GM23248 (cell line): ENCODE data around the gene SGTA. TPM values are rescaled to one million over a fixed set of nuclear protein-coding genes. Genes with fewer than 3 reads are reported as not detected.

Source experiments
- DNase-seq: peaks from one replicate; pipeline ENCODE4 v3.0.0-alpha.2; 2015
- H2AFZ ChIP-seq: fragments of 200-600 bp; sonication (generic); 2 replicates; pipeline ENCODE4 v1.6.1; 2016; ENCODE audit warnings: antibody characterized with exemption
- H3F3A ChIP-seq: fragments of 200-600 bp; sonication (generic); 2 replicates; pipeline ENCODE4 v1.6.1; 2016; ENCODE audit warnings: mild to moderate bottlenecking, antibody characterized with exemption, mixed run types; ENCODE audit not compliant: insufficient read depth
- H3K27ac ChIP-seq: fragments of 200-600 bp; sonication (generic); 2 replicates; pipeline ENCODE4 v1.5.1; 2016; ENCODE audit warnings: mild to moderate bottlenecking
- H3K27me3 ChIP-seq: fragments of 200-600 bp; sonication (generic); replicated peaks from 2 replicates; pipeline ENCODE4 v1.6.1; 2016; ENCODE audit warnings: mild to moderate bottlenecking; ENCODE audit not compliant: insufficient read depth
- H3K36me3 ChIP-seq: fragments of 200-600 bp; sonication (generic); 2 replicates; pipeline ENCODE4 v1.6.1; 2016; ENCODE audit warnings: low read depth, mild to moderate bottlenecking
- H3K4me1 ChIP-seq: fragments of 200-600 bp; sonication (generic); 2 replicates; pipeline ENCODE4 v1.6.1; 2016; ENCODE audit warnings: mild to moderate bottlenecking; ENCODE audit not compliant: insufficient read depth
- H3K4me2 ChIP-seq: fragments of 200-600 bp; sonication (generic); one replicate; pipeline ENCODE4 v1.6.1; 2016; ENCODE audit warnings: mild to moderate bottlenecking; ENCODE audit not compliant: unreplicated experiment
- H3K4me3 ChIP-seq: fragments of 200-600 bp; sonication (generic); 2 replicates; pipeline ENCODE4 v1.5.1; 2016; ENCODE audit warnings: mild to moderate bottlenecking
- H3K79me2 ChIP-seq: fragments of 200-600 bp; sonication (generic); 2 replicates; pipeline ENCODE4 v1.6.1; 2016; ENCODE audit warnings: mild to moderate bottlenecking; ENCODE audit not compliant: insufficient read depth
- H3K9ac ChIP-seq: fragments of 200-600 bp; sonication (generic); 2 replicates; pipeline ENCODE4 v1.6.1; 2016; ENCODE audit warnings: mild to moderate bottlenecking
- H3K9me2 ChIP-seq: fragments of 200-600 bp; sonication (generic); 2 replicates; pipeline ENCODE4 v1.6.1; 2016; ENCODE audit warnings: mixed run types, mild to moderate bottlenecking, moderate library complexity; ENCODE audit not compliant: insufficient read depth
- H3K9me3 ChIP-seq: fragments of 200-600 bp; sonication (generic); one replicate; pipeline ENCODE4 v1.6.1; 2017; ENCODE audit warnings: low read depth
- H4K20me1 ChIP-seq: fragments of 200-600 bp; sonication (generic); 2 replicates; pipeline ENCODE4 v1.6.0; 2016; ENCODE audit not compliant: insufficient read depth
- EZH2 ChIP-seq: fragments of 200-600 bp; sonication (generic); IDR thresholded peaks from 2 replicates; pipeline ENCODE4 v1.6.1; 2018; ENCODE audit warnings: antibody characterized with exemption, mild to moderate bottlenecking; ENCODE audit not compliant: insufficient read depth, poor library complexity, severe bottlenecking
- EZH2phosphoT487 ChIP-seq: fragments of 200-600 bp; sonication (generic); IDR thresholded peaks from 2 replicates; pipeline ENCODE4 v1.6.1; 2018; ENCODE audit warnings: antibody characterized with exemption, moderate library complexity, mild to moderate bottlenecking, low read depth; ENCODE audit not compliant: insufficient read depth
- WGBS, 2 experiments: methylation state at CpG; one replicate each; pipeline ENCODE4 v1.1.6; 2015 to 2017; ENCODE audit warnings: low lambda C conversion rate in 2 of 2, low coverage in 1 of 2; ENCODE audit errors: missing lambda C conversion rate in 2 of 2; 5-methylcytosine and 5-hydroxymethylcytosine counted together
- in situ Hi-C: fragments of 300-500 bp; cut with MboI; formaldehyde crosslinking; loops from 2 replicates; pipeline ENCODE4 v1.15.0; 2020
- polyA plus RNA-seq: library from polyadenylated mRNA; unstranded; fragments of >200 nt; fragmentation: Nextera tagmentation; extraction: Ambion mirVana; gene quantifications from 2 replicates; pipeline ENCODE4 v1.2.1, GENCODE V29; 2016
- total RNA-seq: library from RNA; depleted of rRNA; stranded (reverse); fragments of >200 nt; shearing (Covaris generic); gene quantifications from 2 replicates; pipeline ENCODE4 v1.2.3, GENCODE V29; 2014

Gene SGTA
- total and polyA plus RNA-seq, 2 experiments from 2014 or later: 57.5 to 66.2 TPM

DNA sequence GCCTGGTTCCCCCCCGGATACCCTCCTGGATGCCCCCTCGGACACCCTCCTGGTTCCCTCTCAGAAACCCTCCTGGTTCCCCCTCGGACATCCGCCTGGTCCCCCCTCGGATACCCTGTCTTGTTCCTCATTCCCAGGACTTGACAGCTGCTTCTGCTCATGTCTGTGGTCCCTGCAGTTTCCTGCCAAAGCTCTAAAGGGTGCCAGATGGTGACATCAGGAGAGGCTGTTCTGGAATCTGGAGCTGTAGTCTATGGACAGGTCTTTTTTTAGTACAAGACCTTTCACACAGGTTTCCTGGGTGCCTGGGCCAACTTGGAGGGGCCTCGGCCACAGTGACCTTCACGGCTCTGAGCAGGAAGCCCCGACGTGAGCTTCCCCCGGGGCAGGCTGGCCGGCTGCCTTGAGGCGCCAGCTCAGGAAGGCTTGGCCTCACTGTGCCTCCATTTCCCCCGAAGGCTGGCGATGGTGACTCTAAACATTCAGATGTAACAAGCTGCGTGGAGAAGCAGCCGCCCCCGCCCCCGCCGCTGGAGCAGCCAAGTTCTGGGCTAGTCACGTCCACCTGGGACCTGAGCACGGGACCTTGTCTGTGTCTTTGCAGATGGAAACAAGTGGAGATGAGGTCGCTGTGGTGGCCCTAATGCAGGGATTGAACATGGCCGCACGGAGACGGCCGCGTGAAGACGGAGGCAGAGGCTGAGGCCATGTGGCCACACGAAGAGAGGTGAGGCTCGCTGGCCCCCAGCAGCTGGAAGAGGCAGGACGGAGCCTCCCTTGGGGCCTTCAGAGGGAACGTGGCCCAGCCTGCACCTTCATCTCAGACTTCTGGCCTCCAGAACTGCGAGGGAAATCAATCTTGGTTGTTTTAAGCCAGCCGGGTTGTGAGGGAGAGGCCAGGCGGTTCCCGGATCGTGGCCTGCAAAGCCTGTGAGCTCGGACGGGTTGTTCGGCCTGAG, 12.7 kb downstream of the SGTA start:
- TF ChIP-seq EZH2phosphoT487 (no peak), EZH2 (no peak)
- no peak overlapping the region for H2AFZ ChIP-seq
- peaks cover 63% of the 10 kb centered on the region for H3K79me2 ChIP-seq
- H3K9me2 ChIP-seq: no peaks in the 10 kb centered on the region
- in situ Hi-C loops: no loop called here
- no peak overlapping the region for H3K27ac ChIP-seq
- no peaks in the 10 kb centered on the region for H4K20me1 ChIP-seq
- H3K36me3 ChIP-seq: no peaks in the 10 kb centered on the region
- WGBS, 2 experiments: 65 to 68% methylated on average over 38 to 40 of the region's 40 CpGs
- no peak overlapping the region for H3K4me3 ChIP-seq
- no peak overlapping the region for H3K9ac ChIP-seq
- peak; percentile 49 for DNase-seq
- no peak overlapping the region for H3K4me2 ChIP-seq
- no peaks in the 10 kb centered on the region for H3K9me3 ChIP-seq
- no peaks in the 10 kb centered on the region for H3K4me1 ChIP-seq
- H3K27me3 ChIP-seq: no peaks in the 10 kb centered on the region
- H3F3A ChIP-seq: no peaks in the 10 kb centered on the region

DNA sequence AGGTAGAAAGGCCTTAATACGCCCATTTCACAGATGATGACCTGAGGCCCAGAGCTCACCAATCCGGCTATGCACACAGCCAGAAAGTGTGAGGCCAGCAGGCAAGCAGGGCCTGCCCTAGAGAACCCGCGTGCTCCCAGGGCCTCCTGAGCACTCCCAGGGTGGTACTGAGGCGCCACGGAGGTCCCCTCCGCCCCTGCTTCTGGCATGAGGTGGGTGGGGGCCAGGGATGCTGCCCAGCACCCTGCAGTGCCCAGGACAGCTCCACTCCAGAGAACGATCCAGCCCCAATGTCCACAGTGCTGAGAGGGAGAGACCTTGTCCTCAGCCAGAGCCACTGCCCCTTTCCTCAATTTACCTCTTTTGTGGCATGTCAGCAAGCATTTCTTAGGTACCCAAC, 13.9 kb downstream of the SGTA start:
- no peak overlapping the region for H3K4me3 ChIP-seq
- H2AFZ ChIP-seq: no peak overlapping the region
- DNase-seq: no peak
- peaks cover 2% of the 10 kb centered on the region; the same call in 1 of the 2 replicates for H3K36me3 ChIP-seq
- peaks cover 52% of the 10 kb centered on the region for H3K79me2 ChIP-seq
- no peaks in the 10 kb centered on the region for H3K9me2 ChIP-seq
- 94 to 97% methylated on average over 7 to 8 of the region's 8 CpGs for WGBS, 2 experiments
- no peaks in the 10 kb centered on the region for H3K9me3 ChIP-seq
- no peaks in the 10 kb centered on the region for H3K27me3 ChIP-seq
- in situ Hi-C loops: no loop called here
- H3K27ac ChIP-seq: no peak overlapping the region
- no peaks in the 10 kb centered on the region for H3K4me1 ChIP-seq
- no peaks in the 10 kb centered on the region for H4K20me1 ChIP-seq
- H3K9ac ChIP-seq: no peak overlapping the region
- no peak overlapping the region for H3K4me2 ChIP-seq
- H3F3A ChIP-seq: no peaks in the 10 kb centered on the region
- TF ChIP-seq EZH2phosphoT487 (no peak), EZH2 (no peak)

DNA sequence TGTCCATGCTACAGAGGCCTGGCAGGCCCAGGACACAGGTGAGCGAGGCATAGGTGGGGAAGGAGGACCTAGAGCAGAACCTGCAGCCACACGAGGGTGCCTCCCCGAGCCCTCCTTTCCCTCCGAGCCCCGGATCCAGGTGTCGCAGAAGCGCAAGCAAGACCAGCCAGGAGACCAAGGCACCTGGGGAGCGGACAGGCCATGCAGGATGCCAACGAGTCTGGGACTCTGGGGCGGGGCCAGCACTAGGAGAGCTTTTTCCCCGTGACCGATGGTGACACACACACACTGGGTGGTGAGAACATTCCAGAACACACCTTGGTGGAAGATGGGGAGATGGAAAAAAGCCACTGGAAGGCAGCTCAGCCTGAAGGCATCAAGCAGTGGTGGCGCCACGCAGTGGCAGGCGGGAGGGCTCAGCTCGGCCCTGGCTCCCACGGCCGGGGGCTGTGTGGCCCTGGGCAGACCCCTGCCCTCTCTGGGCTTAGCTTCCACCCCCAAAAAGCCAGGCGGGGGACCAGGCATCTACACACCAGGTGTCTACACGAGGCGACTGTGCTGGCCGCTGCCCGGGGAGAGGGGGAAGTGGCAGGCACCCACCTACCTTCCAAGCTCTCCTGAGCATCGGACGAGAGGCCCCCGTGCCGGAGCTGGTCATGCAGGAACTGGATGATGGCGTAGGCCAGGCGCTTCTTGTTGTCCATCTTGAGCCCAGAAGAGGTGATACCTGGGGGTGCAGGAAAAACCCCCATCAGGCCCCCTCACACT, 14.5 kb downstream of the SGTA start:
- H3K27ac ChIP-seq: no peak overlapping the region
- no peak overlapping the region for H2AFZ ChIP-seq
- H3K9ac ChIP-seq: no peak overlapping the region
- no peak for DNase-seq
- H3K4me3 ChIP-seq: no peak overlapping the region
- peaks cover 4% of the 10 kb centered on the region; the same call in 1 of the 2 replicates for H3K36me3 ChIP-seq
- H3K9me2 ChIP-seq: no peaks in the 10 kb centered on the region
- no peak overlapping the region for H3K4me2 ChIP-seq
- no peaks in the 10 kb centered on the region for H3K4me1 ChIP-seq
- no peaks in the 10 kb centered on the region for H3K27me3 ChIP-seq
- 88 to 90% methylated on average over 23 to 29 of the region's 29 CpGs for WGBS, 2 experiments
- no peaks in the 10 kb centered on the region for H3F3A ChIP-seq
- in situ Hi-C loops: no loop called here
- no peaks in the 10 kb centered on the region for H4K20me1 ChIP-seq
- TF ChIP-seq EZH2phosphoT487 (no peak), EZH2 (no peak)
- H3K9me3 ChIP-seq: no peaks in the 10 kb centered on the region
- peaks cover 48% of the 10 kb centered on the region for H3K79me2 ChIP-seq

DNA sequence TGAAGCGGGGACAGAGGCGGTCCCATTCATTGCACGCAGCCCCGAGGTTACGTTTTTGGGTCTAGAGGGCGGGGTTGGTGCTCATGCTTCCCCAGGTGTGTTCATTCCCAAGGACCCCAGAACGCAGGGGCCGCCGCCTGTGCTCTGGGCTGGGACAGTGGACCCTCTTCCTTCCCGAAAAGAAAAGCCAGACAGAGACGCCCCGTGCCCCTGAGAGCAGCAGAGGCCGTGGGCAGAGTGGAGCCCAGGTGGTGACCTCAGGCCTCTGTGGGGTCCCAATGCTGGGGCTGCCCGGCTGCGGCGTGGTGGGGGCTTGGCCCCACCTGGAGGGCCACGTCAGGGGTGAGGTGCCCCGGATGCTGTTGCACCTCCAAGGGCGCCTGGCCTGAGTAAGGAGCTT, 15.4 kb downstream of the SGTA start:
- in situ Hi-C loops: no loop called here
- 93 to 95% methylated on average over 19 of the region's 19 CpGs for WGBS, 2 experiments
- Histone ChIP-seq H3K9ac (no peak overlapping the region), H3K36me3 (peaks cover 4% of the 10 kb centered on the region; the same call in 1 of the 2 replicates), H3K27ac (no peak overlapping the region), H3K9me3 (no peaks in the 10 kb centered on the region), H3F3A (no peaks in the 10 kb centered on the region), H3K9me2 (no peaks in the 10 kb centered on the region), H4K20me1 (no peaks in the 10 kb centered on the region), H3K4me2 (no peak overlapping the region), H3K79me2 (peaks cover 48% of the 10 kb centered on the region), H3K4me3 (no peak overlapping the region), H3K27me3 (no peaks in the 10 kb centered on the region), H3K4me1 (no peaks in the 10 kb centered on the region), H2AFZ (no peak overlapping the region)
- DNase-seq: no peak
- TF ChIP-seq EZH2phosphoT487 (no peak), EZH2 (no peak)
